Transverse colon (tissue), 4 donors: Measurements from ENCODE around the gene TLE6. TPM values are rescaled to one million over a fixed set of nuclear protein-coding genes. Genes with fewer than 3 reads are reported as not detected.

Experiments used
- DNase-seq: peaks from one replicate; pipeline ENCODE4 v3.0.0-alpha.2; 2019
- H3K27ac ChIP-seq, 4 donors: fragments of 200-600 bp; sonication (generic); 2 replicates each; pipeline ENCODE4 v1.5.1; 2016 to 2018; ENCODE audit warnings: inconsistent platforms in 4 of 4
- H3K27me3 ChIP-seq: fragments of 200-600 bp; sonication (generic); 2 replicates; pipeline ENCODE4 v1.5.1; 2017; ENCODE audit warnings: inconsistent platforms
- H3K36me3 ChIP-seq, 4 donors: fragments of 200-600 bp; sonication (generic); 2 replicates each; pipeline ENCODE4 v1.5.1; 2017 to 2019; ENCODE audit warnings: inconsistent platforms in 4 of 4
- H3K4me1 ChIP-seq, 4 donors: fragments of 200-600 bp; sonication (generic); 2 replicates each; pipeline ENCODE4 v1.5.1; 2017 to 2020; ENCODE audit warnings: inconsistent platforms in 4 of 4
- H3K4me3 ChIP-seq, 4 donors: fragments of 200-600 bp; sonication (generic); 1 replicate in 1 of 4; 2 replicates in 3 of 4; pipeline versions ENCODE4 v1.5.1 to v1.6.1; 2017 to 2019; ENCODE audit warnings: inconsistent platforms in 4 of 4
- H3K9me3 ChIP-seq, 2 donors: fragments of 200-600 bp; sonication (generic); 2 replicates each; pipeline ENCODE4 v1.5.1; 2017 to 2019; ENCODE audit warnings: inconsistent platforms in 2 of 2
- CTCF ChIP-seq, 5 experiments: fragments of 200-600 bp in 3 of 5; fragments of 450-650 bp in 2 of 5; sonication (generic) in 3 of 5; IDR thresholded peaks; 1 replicate in 2 of 5; 2 replicates in 3 of 5; pipeline ENCODE4 v1.5.1; 2016 to 2017; ENCODE audit warnings: antibody characterized with exemption in 5 of 5, inconsistent platforms in 3 of 5, mild to moderate bottlenecking in 2 of 5, moderate library complexity in 1 of 5
- EP300 ChIP-seq: sonication (generic); formaldehyde crosslinking; IDR thresholded peaks from one replicate; pipeline ENCODE4 v1.6.1; 2017; ENCODE audit warnings: antibody characterized with exemption, low read depth
- POLR2A ChIP-seq: fragments of 450-650 bp; IDR thresholded peaks from one replicate; pipeline ENCODE4 v1.6.1; 2016; ENCODE audit warnings: antibody characterized with exemption, mild to moderate bottlenecking, moderate library complexity
- POLR2AphosphoS5 ChIP-seq, 3 donors: sonication (generic); formaldehyde crosslinking; IDR thresholded peaks; one replicate each; pipeline ENCODE4 v1.6.1; 2016; ENCODE audit warnings: antibody characterized with exemption in 3 of 3
- WGBS, 2 donors: methylation state at CpG; one replicate each; pipeline ENCODE4 v1.1.5; 2018; ENCODE audit warnings: low coverage in 1 of 2; 5-methylcytosine and 5-hydroxymethylcytosine counted together
- in situ Hi-C, 4 donors: fragments of 200-750 bp; cut with MboI; loops; one replicate each; pipeline versions ENCODE4 v1.15.0 to v1.15.1; 2017; ENCODE audit warnings: low sequenced_read_pairs in 3 of 4, low pct_ligation_motif_present in 1 of 4, low pct_unique_long_range_greater_than_20kb in 1 of 4
- intact Hi-C: fragments of 100-400 bp; cut with DNase I; formaldehyde crosslinking; loops from one replicate; pipeline ENCODE4 v1.15.1; 2023; ENCODE audit warnings: low total_unique reads
- total RNA-seq, 4 donors: library from RNA; depleted of rRNA; stranded (reverse); fragments of >200 nt; gene quantifications; one replicate each; pipeline ENCODE4 v1.1.0, GENCODE V29; 2016

TLE6 gene
- total RNA-seq, 4 donors from 2014 or later: not detected

GRCh38 chr19:2992958-2993357 is 15.6 kb downstream of the TLE6 start:
- Histone ChIP-seq H3K27ac (no peak overlapping the region), H3K9me3 (no peaks in the 10 kb centered on the region), H3K27me3 (no peaks in the 10 kb centered on the region), H3K4me3 (no peak overlapping the region), H3K36me3 (no peaks in the 10 kb centered on the region), H3K4me1 (no peaks in the 10 kb centered on the region)
- intact Hi-C loops: no loop called here
- WGBS, 2 donors: 54 to 73% methylated on average over 5 to 14 of the region's 14 CpGs
- no peak for DNase-seq
- TF ChIP-seq EP300 (no peak), POLR2AphosphoS5 (IDR thresholded peaks at IDR 0.05) (no peak), CTCF (IDR thresholded peaks at IDR 0.05) (no peak), POLR2A (no peak)
- in situ Hi-C loops: no loop called here

- Histone ChIP-seq H3K9me3 (no peaks in the 10 kb centered on the region), H3K36me3 (no peaks in the 10 kb centered on the region), H3K4me1 (no peaks in the 10 kb centered on the region), H3K4me3 (no peak overlapping the region), H3K27me3 (no peaks in the 10 kb centered on the region), H3K27ac (no peak overlapping the region)
- in situ Hi-C loops (no loop called here), intact Hi-C loops (no loop called here)
- TF ChIP-seq EP300 (no peak), CTCF (IDR thresholded peaks at IDR 0.05) (no peak), POLR2AphosphoS5 (IDR thresholded peaks at IDR 0.05) (no peak), POLR2A (no peak)
- 82% methylated on average over 9 of the region's 9 CpGs; no CpG with 5 or more reads in 1 of the 2 donors for WGBS, 2 donors
- DNase-seq: no peak
Observed at GRCh38 chr19:2993579-2993978, 16.2 kb downstream of the TLE6 start.

DNA sequence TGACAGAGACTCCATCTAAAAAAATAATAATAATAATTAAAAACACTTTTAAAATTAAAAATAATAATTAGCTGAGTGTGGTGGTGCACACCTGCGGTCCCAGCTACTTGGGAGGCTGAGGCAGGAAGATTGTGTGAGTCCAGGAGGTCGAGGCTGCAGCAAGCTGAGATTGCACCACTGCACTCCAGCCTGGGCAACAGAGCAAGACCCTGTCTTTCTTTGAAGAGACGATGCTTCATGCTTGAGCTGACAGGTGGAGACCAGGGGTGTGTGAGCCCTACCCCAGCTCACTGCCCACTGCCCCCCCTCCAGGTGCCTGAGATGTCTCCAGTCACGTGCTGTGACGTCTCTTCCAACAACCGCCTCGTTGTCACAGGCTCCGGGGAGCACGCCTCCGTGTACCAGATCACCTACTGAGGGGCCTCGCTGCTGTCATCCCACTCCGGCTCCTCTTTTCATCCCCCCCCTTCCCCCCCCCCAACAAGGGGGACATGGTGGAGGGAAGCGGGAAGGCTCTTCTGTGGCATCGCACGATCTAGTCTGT is 17.3 kb downstream of the TLE6 start:
- Histone ChIP-seq H3K4me1 (no peaks in the 10 kb centered on the region), H3K9me3 (no peaks in the 10 kb centered on the region), H3K27ac (no peak overlapping the region), H3K36me3 (no peaks in the 10 kb centered on the region), H3K27me3 (no peaks in the 10 kb centered on the region), H3K4me3 (no peak overlapping the region)
- intact Hi-C loops (no loop called here), in situ Hi-C loops (no loop called here)
- DNase-seq: no peak
- no peak for TF ChIP-seq CTCF (IDR thresholded peaks at IDR 0.05)
- TF ChIP-seq POLR2A: no peak
- TF ChIP-seq EP300: no peak
- TF ChIP-seq POLR2AphosphoS5 (IDR thresholded peaks at IDR 0.05): no peak
- 73 to 88% methylated on average over 2 to 15 of the region's 15 CpGs for WGBS, 2 donors

DNA sequence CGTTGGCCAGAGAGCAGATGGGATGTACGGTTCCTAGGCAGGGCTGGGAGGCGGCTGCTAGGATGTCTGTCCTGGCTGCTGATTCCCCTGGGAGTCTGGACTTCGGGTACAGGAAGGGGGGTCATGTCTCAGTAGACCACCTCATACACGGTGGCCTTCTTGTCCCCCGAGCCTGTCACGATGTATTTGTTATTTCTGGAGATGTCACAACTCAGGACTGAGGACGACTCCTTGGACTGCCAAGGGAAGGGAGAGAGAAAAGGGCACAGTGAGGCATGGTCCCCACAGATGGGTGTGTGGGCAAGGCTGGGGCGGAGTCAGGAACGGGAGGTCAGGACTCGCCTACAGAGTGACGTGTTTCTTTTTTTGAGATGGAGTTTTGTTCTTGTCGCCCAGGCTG is 20.4 kb downstream of the TLE6 start:
- H3K9me3 ChIP-seq: no peaks in the 10 kb centered on the region
- H3K36me3 ChIP-seq: no peaks in the 10 kb centered on the region
- TF ChIP-seq POLR2A (no peak), CTCF (IDR thresholded peaks at IDR 0.05) (no peak), EP300 (no peak)
- no peaks in the 10 kb centered on the region for H3K27me3 ChIP-seq
- 63 to 73% methylated on average over 4 to 13 of the region's 13 CpGs for WGBS, 2 donors
- intact Hi-C loops (no loop called here), in situ Hi-C loops (no loop called here)
- no peak overlapping the region for H3K4me3 ChIP-seq
- DNase-seq: no peak
- no peaks in the 10 kb centered on the region for H3K4me1 ChIP-seq
- H3K27ac ChIP-seq: no peak overlapping the region
